GM13977 (cell line): ENCODE results near the gene TMED10.

ENCODE experiments used
- DNase-seq: peaks from one replicate; pipeline ENCODE4 v3.0.0; 2012; ENCODE audit warnings: low spot score
- in situ Hi-C: fragments of 300-500 bp; cut with MboI; formaldehyde crosslinking; loops from one replicate; pipeline ENCODE4 v1.12.0; 2022; ENCODE audit warnings: low sequenced_read_pairs, low pct_unique_long_range_greater_than_20kb, mixed read lengths, inconsistent platforms; ENCODE audit not compliant: unreplicated experiment
- TF ChIP-seq, protein P1 (sequence below): IDR thresholded peaks from 2 replicates; pipeline ENCODE4 v1.5.1; 2012; ENCODE audit warnings: mild to moderate bottlenecking, control low read depth; ENCODE audit not compliant: insufficient read depth; ENCODE audit errors: extremely low read depth, missing control alignments

The TMED10 gene

DNA sequence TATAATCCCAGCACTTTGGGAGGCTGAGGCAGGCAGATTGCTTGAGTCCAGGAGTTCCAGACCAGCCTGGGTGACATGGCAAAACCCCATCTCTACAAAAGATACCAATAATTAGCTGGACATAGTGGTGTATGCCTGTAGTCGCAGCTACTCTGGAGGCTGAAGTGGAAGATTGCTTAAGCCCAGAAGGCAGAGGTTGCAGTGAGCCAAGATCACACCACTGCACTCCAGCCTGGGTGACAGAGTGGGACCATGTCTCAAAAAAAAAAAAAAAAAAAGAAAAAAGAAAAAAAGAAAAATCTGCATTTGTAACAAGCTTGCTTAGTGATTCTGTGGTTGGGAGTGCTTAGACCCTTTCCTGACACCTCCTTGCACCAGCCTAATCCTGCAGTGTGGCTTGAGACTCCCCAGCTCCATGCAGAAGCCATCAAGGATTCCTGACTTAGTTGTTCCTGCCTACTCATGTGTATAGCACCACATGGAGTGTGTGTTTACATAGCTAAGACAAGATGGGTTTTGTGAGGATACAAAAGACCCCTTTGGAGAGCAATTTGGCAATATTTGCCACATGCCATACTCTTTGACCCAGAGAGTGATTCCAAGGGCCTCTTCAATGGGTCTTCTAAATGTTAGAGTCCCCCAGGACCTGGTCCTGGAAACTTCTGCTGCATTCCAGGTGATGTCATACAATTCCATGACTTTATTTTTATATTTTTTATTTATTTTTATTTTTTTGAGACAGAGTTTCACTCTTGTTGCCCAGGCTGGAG is 5.1 kb upstream of the TMED10 start:
- no peak for DNase-seq
- TF ChIP-seq, protein P1, sequence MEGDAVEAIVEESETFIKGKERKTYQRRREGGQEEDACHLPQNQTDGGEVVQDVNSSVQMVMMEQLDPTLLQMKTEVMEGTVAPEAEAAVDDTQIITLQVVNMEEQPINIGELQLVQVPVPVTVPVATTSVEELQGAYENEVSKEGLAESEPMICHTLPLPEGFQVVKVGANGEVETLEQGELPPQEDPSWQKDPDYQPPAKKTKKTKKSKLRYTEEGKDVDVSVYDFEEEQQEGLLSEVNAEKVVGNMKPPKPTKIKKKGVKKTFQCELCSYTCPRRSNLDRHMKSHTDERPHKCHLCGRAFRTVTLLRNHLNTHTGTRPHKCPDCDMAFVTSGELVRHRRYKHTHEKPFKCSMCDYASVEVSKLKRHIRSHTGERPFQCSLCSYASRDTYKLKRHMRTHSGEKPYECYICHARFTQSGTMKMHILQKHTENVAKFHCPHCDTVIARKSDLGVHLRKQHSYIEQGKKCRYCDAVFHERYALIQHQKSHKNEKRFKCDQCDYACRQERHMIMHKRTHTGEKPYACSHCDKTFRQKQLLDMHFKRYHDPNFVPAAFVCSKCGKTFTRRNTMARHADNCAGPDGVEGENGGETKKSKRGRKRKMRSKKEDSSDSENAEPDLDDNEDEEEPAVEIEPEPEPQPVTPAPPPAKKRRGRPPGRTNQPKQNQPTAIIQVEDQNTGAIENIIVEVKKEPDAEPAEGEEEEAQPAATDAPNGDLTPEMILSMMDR, result no peak
- in situ Hi-C loops, result no loop called here

DNA sequence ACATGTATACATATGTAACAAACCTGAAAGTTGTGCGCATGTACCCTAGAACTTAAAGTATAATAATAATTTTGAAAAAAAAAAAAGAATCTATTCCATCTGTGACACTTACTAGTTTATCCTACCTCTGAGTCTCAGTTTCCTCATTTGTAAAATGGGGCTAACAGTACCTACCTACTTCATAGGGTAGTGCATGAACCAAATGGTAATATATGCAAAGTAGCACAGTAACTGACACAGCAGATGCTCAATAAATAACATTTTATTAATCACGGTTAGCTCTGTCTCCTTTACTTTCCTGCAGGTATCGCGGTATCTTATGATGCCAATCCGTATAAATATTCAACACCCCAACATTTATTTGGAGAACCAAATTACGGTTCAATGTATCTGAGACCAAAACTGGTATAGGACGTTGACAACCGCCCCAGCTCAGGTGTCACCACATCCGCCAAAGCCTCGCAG is 703 bp downstream of the TMED10 start:
- in situ Hi-C loops, result no loop called here
- no peak for DNase-seq
- TF ChIP-seq, protein P1, result no peak

GRCh38 chr14:75174066-75174465 is 2.3 kb downstream of the TMED10 start:
- no peak for DNase-seq
- TF ChIP-seq, protein P1, result no peak
- in situ Hi-C loops, result no loop called here

GRCh38 chr14:75170772-75171171 is 5.6 kb downstream of the TMED10 start:
- no peak for DNase-seq
- in situ Hi-C loops, result no loop called here
- TF ChIP-seq, protein P1, result no peak

DNA sequence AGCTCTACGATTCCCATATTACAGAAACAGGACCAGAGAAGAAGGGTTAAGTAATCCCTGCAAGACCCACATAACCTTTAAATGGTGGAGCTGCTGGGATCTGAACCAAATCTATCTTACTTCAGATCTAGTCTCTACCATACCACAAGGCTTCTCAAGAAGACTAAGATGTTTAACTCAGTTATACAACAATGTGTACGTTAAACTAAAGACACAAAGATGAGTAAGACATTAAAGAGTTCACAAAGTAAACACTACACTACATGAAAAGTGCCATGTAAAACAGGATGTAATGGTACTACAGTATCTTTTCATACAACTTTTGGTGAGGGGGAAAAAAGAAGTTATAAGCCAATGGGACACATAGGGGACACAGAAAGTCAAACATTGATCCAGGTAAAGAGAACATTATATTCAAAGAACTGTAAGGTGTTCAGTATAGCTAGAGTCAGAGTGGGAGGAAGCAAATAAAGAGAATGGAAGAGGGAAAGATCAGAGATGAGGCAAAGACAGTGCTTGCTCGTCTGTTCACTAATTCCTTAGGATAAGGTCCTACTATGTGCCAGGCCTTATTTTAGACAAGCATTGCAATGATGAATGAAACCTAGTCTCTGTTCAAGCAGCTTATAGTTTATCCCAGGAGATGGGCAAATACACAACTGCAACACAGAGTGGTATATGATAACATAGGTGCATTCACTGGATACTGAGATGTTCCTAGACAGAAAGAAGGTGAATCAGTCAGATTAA is 7.7 kb downstream of the TMED10 start:
- TF ChIP-seq, protein P1, result no peak
- DNase-seq, result no peak
- in situ Hi-C loops, result no loop called here

GRCh38 chr14:75167325-75167724 is 9.1 kb downstream of the TMED10 start:
- DNase-seq, result no peak
- in situ Hi-C loops, result no loop called here
- TF ChIP-seq, protein P1, result no peak
